Muscle layer of colon (tissue), 2 donors: ENCODE measurements around the gene TRPC5OS.

Experiments used
- H3K27ac ChIP-seq: one replicate; pipeline ENCODE4 v1.7.0; 2013; ENCODE audit warnings: low read depth, mild to moderate bottlenecking, low read length, moderate library complexity
- H3K27me3 ChIP-seq, 2 donors: one replicate each; pipeline ENCODE4 v1.7.0; 2013; ENCODE audit warnings: low read length in 2 of 2, mild to moderate bottlenecking in 2 of 2; ENCODE audit not compliant: insufficient read depth in 2 of 2, control insufficient read depth in 1 of 2
- H3K36me3 ChIP-seq: one replicate; pipeline ENCODE4 v1.7.0; 2013; ENCODE audit warnings: mild to moderate bottlenecking, low read length; ENCODE audit not compliant: insufficient read depth
- H3K4me1 ChIP-seq: one replicate; pipeline ENCODE4 v1.7.0; 2013; ENCODE audit warnings: mild to moderate bottlenecking, low read length; ENCODE audit not compliant: insufficient read depth
- H3K4me3 ChIP-seq, 2 donors: one replicate each; pipeline ENCODE4 v1.7.0; 2013; ENCODE audit warnings: low read length in 2 of 2, low read depth in 1 of 2, mild to moderate bottlenecking in 1 of 2, moderate library complexity in 1 of 2
- H3K9ac ChIP-seq: one replicate; pipeline ENCODE4 v1.7.0; 2013; ENCODE audit warnings: low read length
- H3K9me3 ChIP-seq: one replicate; pipeline ENCODE4 v1.7.0; 2013; ENCODE audit warnings: mild to moderate bottlenecking, low read length
- donor health status: abdominal sarcoma.
- donor health status: Adenocarcinoma of cecum.

The TRPC5OS gene

DNA sequence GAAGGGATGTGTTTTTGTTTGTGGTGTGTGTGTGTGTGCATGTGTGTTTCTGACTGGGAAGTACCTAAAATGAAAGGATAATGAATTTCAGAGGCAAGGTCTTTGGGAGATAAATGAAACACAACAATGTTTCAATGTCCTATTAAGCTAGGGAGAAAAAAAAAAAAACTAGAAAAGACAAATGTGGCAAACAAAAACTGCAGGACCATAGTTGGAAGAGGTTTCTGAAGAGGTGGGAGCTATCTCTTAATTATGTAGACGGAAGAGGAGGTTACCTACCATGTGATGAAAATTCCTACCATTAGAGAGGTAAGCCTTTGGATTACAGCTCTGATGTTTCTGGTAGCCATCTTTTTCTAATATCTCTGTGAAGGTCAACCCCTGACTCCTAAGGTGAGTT, at the start of gene TRPC5OS:
TSS of gene TRPC5OS (plus strand) at position 301 of the 400 bp plus-strand sequence. CDS start 25,669 bp downstream, outside the sequence.
- no peak within 1 kb of the TSS for H3K27ac ChIP-seq
- H3K4me1 ChIP-seq: no peaks in the 10 kb centered on the region
- no peak within 1 kb of the TSS for H3K9ac ChIP-seq
- no peaks in the 10 kb centered on the region for H3K27me3 ChIP-seq
- no peaks in the 10 kb centered on the region for H3K9me3 ChIP-seq
- H3K36me3 ChIP-seq: no peaks in the 10 kb centered on the region
- no peak within 1 kb of the TSS for H3K4me3 ChIP-seq

DNA sequence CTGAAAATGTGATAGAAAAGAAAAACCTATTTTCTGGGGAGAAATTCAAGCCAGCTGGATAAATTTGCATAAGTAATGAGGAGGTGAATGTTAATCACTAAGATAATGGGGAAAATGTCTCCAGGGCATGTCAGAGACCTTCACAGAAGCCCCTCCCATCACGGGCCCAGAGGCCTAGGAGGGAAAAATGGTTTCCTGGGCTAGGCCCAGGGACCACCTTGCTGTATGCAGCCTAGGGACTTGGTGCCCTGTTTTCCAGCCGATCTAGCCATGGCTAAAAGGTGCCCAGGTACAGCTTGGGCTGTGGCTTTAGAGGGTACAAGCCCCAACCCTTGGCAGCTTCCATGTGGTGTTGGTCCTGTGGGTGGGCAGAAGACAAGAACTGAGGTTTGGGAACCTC, 46.6 kb upstream of the TRPC5OS start:
- H3K4me3 ChIP-seq: no peak overlapping the region
- no peaks in the 10 kb centered on the region for H3K4me1 ChIP-seq
- H3K9ac ChIP-seq: no peak overlapping the region
- H3K9me3 ChIP-seq: no peaks in the 10 kb centered on the region
- H3K27ac ChIP-seq: no peak overlapping the region
- no peaks in the 10 kb centered on the region for H3K36me3 ChIP-seq
- H3K27me3 ChIP-seq: peaks cover 0 to 7% of the 10 kb centered on the region in 2 donors

DNA sequence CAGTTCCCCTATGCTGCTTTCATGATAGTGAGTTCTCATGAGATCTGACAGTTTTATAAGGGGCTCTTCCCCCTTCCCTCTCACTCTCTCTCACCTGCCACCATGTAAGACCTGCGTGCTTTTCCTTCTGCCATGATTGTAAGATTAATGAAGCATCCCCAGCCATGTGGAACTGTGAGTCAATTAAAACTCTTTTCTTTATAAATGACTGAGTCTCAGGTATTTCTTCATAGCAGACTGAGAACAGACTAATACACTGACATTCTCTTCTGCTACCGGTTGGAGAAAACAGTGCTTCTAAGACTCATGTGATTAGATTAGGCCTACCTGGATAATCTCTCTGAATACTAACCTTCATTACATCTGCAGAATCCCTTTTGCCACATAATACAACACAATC, 45.4 kb upstream of the TRPC5OS start:
- Histone ChIP-seq H3K36me3 (no peaks in the 10 kb centered on the region), H3K4me3 (no peak overlapping the region), H3K27ac (no peak overlapping the region), H3K9ac (no peak overlapping the region), H3K27me3 (peaks cover 0 to 7% of the 10 kb centered on the region in 2 donors), H3K9me3 (no peaks in the 10 kb centered on the region), H3K4me1 (no peaks in the 10 kb centered on the region)

DNA sequence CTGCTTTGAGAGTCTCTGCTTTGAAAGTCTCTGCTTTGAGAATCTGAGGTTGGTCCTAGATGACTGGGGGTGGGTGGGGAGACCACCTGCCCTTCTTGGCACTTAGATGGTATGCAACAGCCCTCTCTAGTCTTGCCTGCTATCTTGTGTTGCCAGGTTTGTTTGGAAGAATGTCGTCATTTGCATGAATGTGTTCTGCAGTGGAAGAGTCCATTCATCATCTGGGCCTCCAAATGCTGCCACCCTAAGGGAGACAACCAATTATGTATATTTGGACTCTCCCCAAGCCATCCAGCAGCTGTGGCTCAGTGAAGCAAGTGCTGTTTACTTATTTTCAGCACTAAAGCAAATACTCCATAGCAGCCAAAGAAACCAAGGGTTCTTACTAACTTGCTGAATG, 44.6 kb upstream of the TRPC5OS start:
- no peaks in the 10 kb centered on the region for H3K4me1 ChIP-seq
- no peaks in the 10 kb centered on the region for H3K36me3 ChIP-seq
- H3K27me3 ChIP-seq: peaks cover 0 to 7% of the 10 kb centered on the region in 2 donors
- H3K9me3 ChIP-seq: no peaks in the 10 kb centered on the region
- H3K4me3 ChIP-seq: no peak overlapping the region
- H3K9ac ChIP-seq: no peak overlapping the region
- no peak overlapping the region for H3K27ac ChIP-seq

DNA sequence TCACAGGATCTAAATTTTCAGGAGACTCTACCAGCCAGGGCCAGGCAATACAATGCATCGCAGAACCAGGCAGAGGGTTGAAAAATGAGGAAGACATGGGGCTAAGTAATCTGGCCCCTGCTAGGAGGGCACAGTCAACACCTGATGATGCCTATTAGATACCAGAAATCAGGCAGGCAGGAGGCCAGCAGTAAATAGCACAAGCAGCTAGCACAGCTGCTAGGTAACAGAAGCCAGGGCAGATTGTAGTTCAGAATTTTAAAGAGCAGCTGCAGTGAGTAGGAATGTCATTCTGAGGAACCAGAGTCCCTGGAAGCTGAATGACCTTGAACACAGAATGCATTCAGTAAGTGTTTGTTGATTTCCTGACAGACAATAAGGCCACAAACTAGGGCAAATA, 38.8 kb upstream of the TRPC5OS start:
- Histone ChIP-seq H3K27me3 (no peaks in the 10 kb centered on the region), H3K9me3 (no peaks in the 10 kb centered on the region), H3K27ac (no peak overlapping the region), H3K4me1 (no peaks in the 10 kb centered on the region), H3K9ac (no peak overlapping the region), H3K36me3 (no peaks in the 10 kb centered on the region), H3K4me3 (no peak overlapping the region)

DNA sequence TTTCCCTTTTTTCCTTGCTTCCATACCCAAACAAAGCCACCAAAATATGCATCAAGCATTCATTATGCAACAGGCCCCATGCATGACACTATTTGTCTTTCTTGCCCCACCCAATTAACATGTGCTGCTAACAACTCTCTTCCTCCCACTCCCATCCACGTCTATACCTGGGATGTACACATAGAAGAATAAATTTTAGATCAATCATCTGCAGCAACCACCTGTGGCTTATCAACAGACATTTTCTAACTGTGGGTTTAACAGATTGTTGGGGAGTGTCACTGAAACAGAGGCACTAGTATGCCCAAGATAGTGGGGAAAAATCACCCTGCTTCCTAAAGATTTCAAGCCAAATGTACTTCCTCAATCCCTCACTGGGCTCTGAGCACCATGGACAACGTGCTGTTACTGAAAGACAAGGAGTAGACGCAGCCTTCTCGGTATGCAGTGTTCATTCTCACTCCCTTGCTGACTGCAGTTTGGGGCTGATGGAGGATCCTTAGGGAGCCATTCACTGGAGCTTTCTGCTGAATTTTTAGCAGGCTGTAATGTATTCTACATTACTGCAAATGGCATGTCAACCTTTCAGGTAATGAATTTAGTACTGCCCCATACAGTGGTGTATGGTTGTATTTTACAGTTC, 28.4 kb upstream of the TRPC5OS start:
- Histone ChIP-seq H3K4me1 (no peaks in the 10 kb centered on the region), H3K9me3 (no peaks in the 10 kb centered on the region), H3K9ac (no peak overlapping the region), H3K4me3 (no peak overlapping the region), H3K27ac (no peak overlapping the region), H3K36me3 (no peaks in the 10 kb centered on the region), H3K27me3 (no peaks in the 10 kb centered on the region)

DNA sequence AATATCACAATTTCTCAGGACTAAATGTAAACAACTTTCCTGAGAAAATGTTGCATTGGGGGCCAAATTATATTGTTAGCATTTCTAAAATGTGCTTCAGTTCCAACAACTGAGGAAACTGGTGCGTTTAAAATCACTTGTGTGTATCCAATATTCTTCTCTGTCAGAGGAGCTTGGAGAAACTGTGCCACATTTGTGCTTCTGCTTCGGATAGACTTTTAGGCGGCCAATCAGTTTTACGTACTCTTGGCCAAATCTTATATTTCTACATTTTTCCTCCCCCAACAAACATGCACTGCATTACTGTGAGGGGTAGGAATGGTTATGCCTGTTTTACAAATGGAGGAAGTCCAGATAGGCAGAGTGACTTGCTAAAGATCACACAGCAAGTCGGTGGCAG, 27.4 kb upstream of the TRPC5OS start:
- H3K27me3 ChIP-seq: no peaks in the 10 kb centered on the region
- H3K9ac ChIP-seq: no peak overlapping the region
- no peak overlapping the region for H3K27ac ChIP-seq
- no peaks in the 10 kb centered on the region for H3K36me3 ChIP-seq
- H3K4me1 ChIP-seq: no peaks in the 10 kb centered on the region
- no peak overlapping the region for H3K4me3 ChIP-seq
- H3K9me3 ChIP-seq: no peaks in the 10 kb centered on the region

DNA sequence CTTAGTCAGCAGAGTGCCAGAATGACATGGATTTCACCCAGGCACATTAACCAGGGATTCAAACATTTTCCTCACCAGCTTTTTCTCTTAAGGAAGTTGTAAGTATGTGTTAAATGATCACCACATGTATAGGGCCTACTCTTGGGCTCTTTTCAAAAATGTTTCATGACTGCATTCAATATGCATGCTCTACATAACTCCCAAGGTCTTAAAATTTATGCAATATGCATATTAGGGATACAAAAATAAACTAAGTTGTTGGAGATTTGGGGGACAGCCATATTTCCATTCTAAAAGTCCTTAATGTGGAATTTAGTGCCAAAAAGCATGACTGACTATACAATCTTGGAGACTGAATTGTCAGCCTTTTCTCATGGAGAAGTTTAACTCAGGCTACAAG, 25.0 kb upstream of the TRPC5OS start:
- Histone ChIP-seq H3K27me3 (no peaks in the 10 kb centered on the region), H3K27ac (no peak overlapping the region), H3K9ac (no peak overlapping the region), H3K9me3 (no peaks in the 10 kb centered on the region), H3K4me1 (no peaks in the 10 kb centered on the region), H3K36me3 (no peaks in the 10 kb centered on the region), H3K4me3 (no peak overlapping the region)

DNA sequence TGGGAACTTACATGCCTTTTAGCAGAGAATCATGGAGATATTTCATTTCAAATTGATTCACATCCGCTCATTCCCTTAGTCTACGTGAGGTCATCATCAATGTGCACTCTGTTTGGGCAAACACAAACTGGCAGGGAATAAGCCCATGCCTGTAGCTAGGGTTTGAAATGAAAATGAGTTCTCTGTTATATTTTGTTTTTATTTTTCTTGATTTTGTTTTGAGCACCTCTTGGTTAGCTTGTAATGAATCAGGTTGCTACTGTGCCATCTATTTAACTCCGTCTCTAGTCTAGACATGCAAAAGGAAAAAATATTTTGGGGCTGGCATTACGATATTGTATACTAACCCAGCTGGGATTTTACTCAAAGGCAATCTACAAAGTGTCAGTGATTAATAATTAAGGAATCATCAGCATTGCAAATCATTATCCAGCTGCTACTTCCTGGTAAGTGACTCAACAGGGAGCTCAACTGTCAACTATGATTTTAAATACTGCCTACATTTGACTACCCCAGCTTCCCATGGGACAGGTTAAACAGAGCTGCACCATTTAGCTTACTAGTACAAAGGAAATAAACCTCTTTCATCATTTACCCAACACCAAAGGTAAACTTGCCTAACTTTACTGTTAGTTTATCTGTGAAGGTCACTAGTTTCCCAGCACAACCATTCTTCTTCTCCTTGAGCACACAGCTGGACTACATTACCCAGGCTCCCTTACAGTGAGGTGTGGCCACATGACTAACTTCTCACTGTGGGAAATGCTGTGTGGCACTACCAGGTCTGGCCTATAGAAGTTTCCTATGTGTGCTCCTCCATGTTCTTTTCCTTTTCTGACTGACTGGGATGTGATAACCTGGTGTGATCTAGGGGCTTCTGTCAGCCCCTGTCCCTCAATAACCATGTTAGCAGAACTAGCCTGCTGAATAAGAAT, 21.2 kb upstream of the TRPC5OS start:
- H3K9me3 ChIP-seq: no peaks in the 10 kb centered on the region
- no peak overlapping the region for H3K9ac ChIP-seq
- H3K27me3 ChIP-seq: no peaks in the 10 kb centered on the region
- H3K4me3 ChIP-seq: no peak overlapping the region
- H3K4me1 ChIP-seq: no peaks in the 10 kb centered on the region
- H3K36me3 ChIP-seq: no peaks in the 10 kb centered on the region
- no peak overlapping the region for H3K27ac ChIP-seq

DNA sequence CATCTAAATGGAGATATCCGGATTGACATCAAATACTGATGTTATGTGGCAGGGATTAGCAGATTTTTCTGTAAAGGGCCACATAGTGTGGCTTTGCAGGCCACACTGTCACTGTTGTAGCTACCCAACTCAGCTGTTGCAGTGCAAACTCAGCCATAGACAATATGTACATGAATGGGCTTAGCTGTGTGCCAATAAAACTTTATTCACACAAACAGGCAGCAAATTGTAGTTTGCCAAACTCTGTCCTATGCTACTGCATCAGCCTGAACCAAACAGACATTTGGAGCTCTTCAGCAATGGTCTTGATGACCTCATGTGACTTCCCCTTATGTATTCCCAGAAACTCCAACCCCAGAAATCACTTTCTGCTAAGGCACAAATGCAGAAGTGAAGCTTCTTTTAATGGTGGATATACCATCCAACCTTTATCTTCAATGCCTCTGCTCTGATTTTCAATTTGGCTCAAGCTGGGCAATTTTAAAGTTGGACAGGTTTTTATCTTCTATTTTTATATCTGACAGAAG, 18.4 kb upstream of the TRPC5OS start:
- Histone ChIP-seq H3K9ac (no peak overlapping the region), H3K4me3 (no peak overlapping the region), H3K27ac (no peak overlapping the region), H3K36me3 (no peaks in the 10 kb centered on the region), H3K9me3 (no peaks in the 10 kb centered on the region), H3K27me3 (no peaks in the 10 kb centered on the region), H3K4me1 (no peaks in the 10 kb centered on the region)

DNA sequence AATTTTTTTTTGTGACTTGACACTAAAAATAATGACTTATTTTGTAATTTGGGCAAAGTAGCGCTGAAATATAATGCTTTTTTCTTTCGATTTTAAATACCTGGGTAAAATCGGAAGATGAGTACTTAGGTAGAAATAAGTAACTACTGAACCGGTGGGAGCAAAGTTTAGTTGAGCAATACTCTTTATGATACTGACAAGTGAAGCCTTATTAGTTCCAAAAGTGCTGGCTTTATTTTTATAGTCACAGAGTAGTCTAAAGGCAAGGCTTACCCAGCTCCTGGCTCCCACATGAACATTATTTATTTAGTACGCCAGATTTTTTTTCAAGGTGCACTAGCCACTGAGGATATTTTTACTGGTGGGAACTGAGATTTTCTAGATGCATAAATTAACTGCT, 14.4 kb upstream of the TRPC5OS start:
- Histone ChIP-seq H3K9ac (no peak overlapping the region), H3K4me3 (no peak overlapping the region), H3K9me3 (no peaks in the 10 kb centered on the region), H3K27ac (no peak overlapping the region), H3K36me3 (no peaks in the 10 kb centered on the region), H3K27me3 (peaks cover 0 to 6% of the 10 kb centered on the region in 2 donors), H3K4me1 (no peaks in the 10 kb centered on the region)
